ENCODE data around the gene DDX52.

- no peak for TF ChIP-seq POLR2A (IDR thresholded peaks at IDR 0.05)
- TF ChIP-seq, protein P1, sequence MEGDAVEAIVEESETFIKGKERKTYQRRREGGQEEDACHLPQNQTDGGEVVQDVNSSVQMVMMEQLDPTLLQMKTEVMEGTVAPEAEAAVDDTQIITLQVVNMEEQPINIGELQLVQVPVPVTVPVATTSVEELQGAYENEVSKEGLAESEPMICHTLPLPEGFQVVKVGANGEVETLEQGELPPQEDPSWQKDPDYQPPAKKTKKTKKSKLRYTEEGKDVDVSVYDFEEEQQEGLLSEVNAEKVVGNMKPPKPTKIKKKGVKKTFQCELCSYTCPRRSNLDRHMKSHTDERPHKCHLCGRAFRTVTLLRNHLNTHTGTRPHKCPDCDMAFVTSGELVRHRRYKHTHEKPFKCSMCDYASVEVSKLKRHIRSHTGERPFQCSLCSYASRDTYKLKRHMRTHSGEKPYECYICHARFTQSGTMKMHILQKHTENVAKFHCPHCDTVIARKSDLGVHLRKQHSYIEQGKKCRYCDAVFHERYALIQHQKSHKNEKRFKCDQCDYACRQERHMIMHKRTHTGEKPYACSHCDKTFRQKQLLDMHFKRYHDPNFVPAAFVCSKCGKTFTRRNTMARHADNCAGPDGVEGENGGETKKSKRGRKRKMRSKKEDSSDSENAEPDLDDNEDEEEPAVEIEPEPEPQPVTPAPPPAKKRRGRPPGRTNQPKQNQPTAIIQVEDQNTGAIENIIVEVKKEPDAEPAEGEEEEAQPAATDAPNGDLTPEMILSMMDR (IDR thresholded peaks at IDR 0.05) = no peak
These were observed 51.0 kb downstream of the DDX52 start for GRCh38 chr17:37592291-37592690.

Measured in lower leg skin (tissue), 3 donors.